ENCODE measurements around the gene ADGRG6.
A peak's percentile ranks its signal among the peaks of the same experiment; 100 is the strongest.

GRCh38 chr6:142374965-142375733 lies 73.3 kb downstream of the ADGRG6 start:
- TF ChIP-seq CTCF (IDR thresholded peaks at IDR 0.05) (no peak), SIN3A (IDR thresholded peaks at IDR 0.05; ENCODE audit: borderline replicate concordance, insufficient read depth, low read depth, low read length) (0 out of 2 replicates have a peak, but pooled peaks have one; percentile 56), POLR2AphosphoS5 (IDR thresholded peaks at IDR 0.05; ENCODE audit: low read depth, low read length) (peak; percentile 97), REST (IDR thresholded peaks at IDR 0.05; ENCODE audit: insufficient read depth in 1 of 2, low read depth in 2 of 2, low read length in 1 of 2) (peak in 1 of 2 experiments; percentile 56; a peak in 1 of 4 replicates), TCF7L2 (IDR thresholded peaks at IDR 0.05; ENCODE audit: low read depth, low read length) (peak; percentile 95)
